CD4-positive, alpha-beta T cell treated with Interleukin-21 for 1 hour (primary cell): Measurements from ENCODE around the gene HERPUD1.
"Not testable (repeated sequence)": the region's sequence is repeated elsewhere in the genome, so short reads cannot be mapped to it uniquely, and the experiment has no call there.

ENCODE experiments used
- DNase-seq: peaks from one replicate; pipeline ENCODE4 v3.0.0-alpha.2; 2020

HERPUD1 gene

DNA sequence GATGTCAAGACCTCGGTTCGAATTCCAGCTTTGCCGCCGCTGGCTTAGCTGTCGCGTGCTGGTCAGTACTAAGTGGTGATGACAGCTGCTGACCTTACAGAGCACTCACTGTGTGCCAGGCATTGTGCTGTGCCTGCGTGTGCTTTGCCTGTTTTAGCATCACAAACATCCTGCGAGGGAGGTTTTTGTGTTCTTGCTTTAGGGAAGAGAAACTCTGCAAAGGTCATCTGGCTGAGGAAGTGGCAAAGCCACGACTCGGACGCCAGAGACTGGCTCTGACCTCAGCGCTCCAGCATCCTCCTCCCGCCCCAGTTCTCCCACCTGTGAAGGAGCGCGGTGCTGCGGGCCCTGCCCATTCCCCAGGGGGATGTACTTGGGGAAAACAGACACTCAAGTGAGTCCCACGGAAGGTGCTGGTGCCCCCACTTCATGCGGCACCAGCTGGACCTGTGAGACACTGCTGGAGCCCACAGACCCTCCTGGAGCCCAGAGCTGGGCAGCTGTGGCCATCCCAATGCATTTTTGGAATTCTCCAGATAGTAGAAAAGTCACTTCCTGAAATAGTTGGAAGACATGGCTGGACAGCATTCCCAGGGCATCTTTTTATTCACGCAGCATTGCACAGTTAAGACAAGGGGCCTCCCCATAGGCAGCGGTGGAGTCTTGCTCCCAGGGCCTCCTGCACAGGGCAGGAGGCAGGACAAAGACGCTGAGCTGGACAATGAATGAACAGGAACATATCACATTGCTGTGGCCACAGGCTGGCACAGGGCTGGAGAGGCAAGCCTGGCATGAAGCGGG, 20.0 kb upstream of the HERPUD1 start:
- DNase-seq = no peak

DNA sequence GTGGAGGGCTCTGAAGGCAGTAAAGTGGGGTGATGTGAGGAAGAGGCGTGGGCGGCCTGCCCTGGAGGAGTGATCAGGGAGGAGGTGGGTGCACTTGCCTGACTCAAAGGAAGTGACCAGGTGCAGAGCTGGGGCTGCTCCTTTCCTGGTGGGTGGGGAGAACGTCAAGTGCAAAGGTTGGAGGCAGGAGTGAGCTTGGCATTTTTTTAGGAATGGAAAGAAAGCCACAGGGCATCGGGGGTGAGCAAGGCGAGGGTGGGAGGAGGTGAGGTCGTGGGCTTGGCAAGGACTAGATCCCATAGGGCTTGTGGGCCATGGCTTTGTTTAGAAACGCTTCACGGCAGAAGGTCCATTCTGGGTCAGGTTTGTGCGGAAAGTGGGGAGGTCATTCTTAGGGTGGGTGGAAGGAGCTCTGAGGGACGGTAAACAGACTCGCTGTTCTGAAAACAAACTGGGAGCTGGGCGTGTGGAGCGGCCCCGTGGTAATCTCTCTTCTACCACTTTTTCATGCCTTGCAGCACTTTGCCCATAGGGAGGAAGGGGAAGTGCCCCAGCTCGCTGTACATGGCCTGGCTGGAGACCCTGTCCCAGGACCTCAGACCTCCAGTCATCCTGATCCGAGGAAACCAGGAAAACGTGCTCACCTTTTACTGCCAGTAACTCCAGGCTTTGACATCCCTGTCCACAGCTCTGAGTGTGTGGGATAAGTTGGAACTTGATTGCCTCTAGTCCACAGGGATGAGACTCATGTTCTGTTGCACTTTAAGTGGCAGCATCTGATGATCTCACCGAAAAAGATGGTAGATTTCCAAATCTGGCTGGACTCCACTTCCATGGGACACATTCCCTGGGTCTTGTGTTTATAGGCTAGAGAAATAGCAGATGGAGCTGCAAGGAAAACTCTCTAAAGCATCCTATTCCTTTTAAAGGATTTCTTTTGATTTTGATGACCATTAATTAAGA, 18.9 kb upstream of the HERPUD1 start:
- no peak for DNase-seq

DNA sequence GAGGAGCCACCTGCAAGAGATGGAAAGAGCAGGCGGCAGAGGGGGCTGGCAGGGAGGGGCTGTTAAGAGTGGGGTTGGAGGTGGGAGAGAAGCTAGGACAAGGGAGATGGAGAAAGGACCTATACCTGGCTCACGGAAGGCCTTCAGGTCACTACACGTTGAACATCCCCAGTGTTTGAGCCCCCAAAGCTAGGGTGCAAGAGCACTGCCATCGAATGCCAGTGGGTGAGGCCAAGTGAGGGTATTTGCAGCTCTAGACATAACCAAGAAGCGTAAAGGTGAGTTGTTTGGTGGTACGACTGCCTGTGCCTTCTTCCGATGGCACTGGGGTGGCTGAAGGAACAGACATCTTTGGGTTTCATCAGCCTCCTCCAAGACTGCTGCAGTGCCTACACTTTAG, 17.0 kb upstream of the HERPUD1 start:
- DNase-seq = no peak

DNA sequence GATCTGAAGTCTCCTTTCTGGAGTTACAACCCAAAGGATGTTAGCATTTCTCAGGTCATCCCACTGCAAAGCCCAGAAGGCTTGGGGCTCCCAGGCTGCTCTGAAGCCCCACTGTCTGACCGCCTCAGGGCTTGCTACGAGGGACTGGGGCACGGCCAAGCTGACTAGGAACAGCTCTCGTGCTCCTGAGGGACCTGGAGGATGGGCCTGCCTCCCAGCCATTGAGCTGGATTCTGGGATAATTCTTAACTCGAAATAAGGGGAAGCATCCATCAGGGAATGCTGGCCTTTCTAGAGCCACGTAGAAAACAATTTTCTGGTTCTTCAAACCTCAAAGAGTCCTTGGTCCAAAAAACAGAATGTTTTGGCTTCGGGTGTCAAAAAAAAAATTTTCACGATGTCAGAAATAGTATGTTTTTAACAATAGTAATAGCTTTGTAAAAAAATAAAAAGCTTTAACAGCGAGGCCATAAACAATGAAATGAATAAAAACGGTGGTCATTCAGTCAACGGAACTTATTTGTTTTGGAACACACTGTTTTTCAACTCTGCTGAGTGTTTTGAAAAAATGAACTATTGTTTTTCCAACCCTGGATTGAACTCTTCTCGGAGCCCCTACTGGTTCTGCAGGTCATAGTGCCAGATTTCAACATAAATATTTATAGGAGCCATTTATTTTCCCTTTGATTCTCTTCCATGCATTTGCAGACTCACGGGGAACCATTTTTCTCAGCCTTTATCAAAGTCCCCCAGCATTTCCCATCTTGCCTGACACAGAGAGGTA, 16.4 kb upstream of the HERPUD1 start:
- DNase-seq = no peak

DNA sequence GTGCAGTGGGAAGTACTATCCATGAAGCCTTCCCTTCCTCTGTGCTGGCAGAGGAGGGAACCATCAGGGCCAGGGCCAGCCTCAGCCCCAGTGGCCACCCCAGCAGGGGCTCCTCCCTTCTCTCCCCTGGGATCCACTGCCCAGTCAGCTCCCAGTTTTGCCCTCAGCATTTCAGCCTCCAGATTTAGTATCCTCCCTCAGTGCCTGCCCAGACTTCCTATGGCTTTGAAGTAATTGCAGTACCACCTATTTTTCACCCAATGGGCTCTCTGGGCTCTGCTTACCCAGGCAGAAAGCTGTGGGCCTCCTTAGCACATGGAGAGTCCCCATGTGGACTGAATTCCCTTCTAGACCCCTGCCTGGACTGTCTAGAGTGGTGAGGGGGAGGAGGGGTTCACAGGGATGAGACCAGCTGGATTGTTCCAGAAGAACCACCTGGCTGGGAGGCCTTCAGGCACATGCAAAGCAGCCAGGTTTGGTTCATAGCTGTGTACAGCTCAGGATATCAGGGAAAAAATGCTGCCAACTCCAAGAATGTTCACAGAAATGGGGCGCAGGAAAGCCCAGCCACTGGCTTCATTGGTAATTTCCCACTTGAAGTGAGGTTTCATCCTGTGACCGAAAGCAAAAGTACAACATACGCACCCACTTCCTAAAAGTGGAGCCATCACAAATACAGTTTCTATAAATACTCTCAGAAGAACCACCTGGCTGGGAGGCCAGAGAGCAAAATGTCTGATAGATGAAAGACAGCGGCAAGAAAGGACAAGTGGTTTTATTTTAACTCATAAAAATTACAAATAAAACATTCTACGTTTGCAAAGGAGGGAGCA, 15.2 kb upstream of the HERPUD1 start:
- DNase-seq = peak; percentile 64

DNA sequence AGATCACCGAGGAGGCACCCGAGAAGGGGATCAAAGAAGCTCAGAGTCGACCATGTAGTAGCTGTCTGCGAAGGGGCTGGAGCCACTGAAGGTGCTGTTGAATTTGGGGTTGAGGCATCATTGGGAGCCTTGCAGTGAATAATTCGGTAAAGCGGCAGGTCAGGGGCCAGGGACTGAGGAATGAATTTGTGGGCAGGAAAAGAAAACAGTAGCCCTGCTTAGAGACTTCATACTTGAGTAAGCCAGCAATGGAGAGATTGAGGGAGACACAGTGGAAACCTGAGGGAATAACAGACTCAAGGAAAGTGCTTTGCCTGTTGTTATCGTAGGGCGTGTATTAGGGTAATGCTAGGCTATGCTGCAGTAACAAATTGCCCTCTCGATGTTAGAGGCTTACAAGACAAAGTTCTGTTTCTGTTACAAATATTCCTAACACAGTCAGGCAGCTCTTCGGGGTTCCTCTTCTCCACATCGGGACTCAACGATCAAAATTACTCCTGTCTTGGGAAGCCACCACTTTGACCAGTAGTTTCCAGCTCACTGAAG, 13.4 kb upstream of the HERPUD1 start:
- DNase-seq = no peak

DNA sequence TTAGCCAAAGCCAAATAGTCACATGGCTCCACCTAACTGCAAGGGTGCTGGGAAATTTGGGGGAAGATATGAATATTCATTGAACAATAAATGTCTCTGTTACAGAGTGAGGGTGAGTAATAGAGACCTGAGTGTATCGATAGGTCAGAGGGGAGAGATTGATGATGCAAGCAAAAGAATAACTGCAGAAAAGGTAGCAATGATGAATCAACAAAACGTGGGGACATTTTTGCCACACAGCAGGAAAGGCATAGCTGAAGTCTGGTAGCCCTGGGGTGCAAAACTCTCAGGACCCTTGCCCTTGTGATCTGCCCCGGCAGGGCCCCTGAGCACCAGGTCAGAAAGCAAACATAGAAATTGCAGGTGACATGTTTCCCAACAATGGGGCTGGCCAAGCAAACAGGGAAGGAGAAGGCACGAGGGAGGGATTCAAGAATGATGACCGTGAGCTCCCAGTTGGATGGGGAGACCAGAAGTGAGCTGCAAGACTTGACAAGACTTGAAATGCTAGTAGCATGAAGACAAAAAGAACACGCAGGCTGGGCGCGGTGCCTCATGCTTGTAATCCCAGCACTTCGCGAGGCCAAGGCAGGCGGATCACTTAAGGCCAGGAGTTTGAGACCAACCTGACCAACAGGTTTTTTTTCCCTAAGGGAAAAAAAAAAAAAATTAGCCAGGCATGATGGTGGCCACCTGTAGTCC, 12.7 kb upstream of the HERPUD1 start:
- no peak for DNase-seq

DNA sequence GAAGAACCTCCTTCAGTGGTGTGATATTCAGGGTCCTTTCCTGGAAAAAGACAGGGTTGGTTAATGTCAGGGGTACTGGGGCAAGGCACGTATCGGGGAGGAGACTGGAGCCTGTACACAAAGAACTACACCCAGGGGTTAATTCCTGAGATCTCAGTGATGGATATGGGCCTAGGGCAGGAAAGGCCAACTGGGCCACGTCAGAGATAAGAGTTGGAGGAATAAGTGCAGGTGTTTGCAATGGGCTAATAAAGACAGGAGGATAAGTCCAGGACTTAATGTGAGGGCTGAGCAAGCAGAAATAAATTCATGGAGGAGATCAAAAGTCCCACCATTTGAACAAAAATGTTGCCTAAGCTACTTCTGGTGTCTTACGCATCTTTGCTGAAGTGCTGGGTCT, 10.4 kb upstream of the HERPUD1 start:
- DNase-seq = no peak

DNA sequence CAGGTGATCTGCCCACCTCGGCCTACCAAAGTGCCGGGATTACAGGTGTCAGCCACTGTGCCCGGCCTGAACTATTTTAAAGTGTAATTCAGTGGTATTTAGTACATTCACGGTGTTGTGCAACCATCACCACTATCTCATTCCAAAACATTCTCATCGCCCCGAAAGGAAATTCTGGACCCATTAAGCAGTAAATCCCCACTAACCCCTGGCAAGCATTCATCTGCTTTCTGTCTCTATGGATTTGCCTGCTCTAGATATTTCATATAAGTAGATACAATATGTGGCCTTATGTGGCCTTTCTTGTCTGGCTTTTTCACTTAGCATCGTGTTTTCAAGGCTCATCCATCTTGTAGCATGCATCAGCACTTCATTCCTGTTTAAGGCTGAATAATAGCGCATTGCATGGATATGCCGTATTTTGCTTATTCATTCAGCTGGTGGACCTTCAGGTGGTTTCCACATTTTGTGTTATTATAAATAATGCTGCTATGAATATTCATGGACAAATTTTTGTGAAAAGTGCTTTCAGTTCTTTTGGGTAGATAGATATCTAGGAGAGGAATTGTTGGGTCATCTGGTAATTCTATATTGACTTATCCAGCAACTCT, 8.4 kb upstream of the HERPUD1 start:
- no peak for DNase-seq

DNA sequence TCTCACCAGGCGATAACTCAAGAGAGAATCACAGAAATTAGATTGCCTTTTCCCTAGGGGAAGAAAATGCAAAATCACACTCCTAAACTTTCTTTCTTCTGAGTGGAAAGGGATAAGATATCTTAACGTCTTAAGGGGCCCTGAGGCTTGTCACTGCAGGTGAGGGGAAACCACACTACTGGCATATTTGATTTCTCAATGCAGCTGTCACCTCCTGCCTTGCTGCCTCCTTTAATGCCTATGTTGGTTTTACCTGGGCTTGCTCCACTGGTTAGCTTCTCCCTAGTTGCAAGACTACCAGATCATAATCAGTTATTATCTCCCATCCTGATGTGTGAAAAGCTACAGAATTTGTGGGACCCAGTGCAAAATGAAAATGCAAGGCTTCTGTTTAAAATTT, 4.5 kb upstream of the HERPUD1 start:
- DNase-seq = no peak

DNA sequence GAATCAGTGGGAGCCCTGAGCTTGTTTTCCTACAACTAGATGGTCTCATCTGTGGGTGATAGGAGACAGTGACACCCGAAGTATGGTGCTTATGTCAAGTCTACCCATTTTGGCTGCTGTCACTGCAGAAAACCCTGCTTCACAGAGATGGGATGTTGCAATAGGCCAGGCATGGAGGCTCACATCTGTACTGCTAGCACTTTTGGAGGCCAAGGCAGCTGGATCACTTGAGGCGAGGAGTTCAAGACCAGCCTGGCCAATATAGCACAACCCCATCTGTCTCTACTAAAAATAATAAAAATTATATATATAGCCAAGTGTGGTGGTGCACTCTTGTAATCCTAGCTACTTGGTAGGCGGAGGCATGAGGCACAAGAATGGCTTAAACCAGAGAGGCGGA, 2.3 kb upstream of the HERPUD1 start:
- no peak for DNase-seq

DNA sequence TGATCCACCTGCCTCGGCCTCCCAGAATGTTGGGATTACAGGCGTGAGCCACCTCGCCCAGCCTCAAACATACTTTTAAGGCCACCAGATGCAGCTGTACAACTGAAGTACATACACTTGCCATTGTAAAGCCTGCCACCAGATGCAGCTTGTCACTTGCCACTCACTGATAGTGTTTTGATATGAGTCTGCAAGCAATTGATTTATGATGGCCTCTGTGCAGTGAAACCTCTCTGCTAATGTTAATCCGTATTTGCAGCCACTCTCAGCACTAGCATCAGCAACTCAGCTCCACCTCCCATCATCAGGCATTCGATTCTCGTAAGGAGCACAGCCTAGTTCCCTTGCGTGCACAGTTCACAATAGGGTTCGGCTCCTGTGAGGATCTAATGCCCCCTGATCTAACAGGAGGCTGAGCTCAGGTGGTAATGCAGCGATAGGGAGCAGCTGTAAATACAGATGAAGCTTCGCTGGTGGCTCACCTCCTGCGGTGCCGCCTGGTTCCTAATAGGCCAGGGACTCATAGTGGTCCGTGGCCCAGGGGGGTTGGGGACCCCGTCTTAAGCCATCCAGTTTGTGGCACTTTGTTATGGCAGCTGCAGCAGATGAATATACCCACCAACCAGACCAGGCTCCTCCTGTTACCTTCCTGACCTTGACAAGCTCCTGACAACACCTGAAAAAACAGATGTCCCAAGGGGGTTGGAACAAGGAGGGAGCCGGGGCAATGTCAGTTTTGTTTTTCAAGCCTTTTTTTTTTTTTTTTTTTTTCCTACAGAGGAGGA, 1.3 kb upstream of the HERPUD1 start:
- DNase-seq = no peak

DNA sequence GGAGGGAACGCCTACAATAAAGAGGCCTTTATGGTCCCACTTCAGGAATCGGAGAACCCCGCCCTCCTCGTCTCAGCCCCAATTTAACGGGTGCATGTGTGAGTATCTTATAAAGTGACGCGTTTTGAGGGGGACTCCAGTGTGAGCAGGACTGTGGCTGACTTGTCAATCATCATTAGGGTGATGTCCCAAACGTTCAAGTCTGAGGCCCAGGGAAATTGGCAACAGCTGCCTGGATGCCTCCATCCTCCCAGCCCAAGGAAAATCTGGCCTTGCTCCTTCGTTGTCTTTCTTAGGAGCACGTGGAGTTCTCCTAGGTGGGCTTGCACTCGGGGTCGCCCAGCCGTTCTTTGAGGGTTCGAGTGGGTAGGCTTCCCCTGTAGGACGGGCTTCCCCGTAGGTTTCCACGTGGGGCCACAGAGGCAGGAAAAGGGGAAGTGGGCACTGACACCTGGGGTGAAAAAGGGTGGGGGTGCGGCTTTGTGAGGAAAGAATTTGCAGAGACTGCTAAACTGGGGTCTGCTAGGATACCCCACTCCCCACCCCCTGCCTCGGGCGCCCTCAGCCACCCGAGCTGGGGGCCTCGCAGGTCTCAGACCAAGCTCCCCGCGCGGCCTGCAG, 561 bp upstream of the HERPUD1 start:
- DNase-seq = no peak

DNA sequence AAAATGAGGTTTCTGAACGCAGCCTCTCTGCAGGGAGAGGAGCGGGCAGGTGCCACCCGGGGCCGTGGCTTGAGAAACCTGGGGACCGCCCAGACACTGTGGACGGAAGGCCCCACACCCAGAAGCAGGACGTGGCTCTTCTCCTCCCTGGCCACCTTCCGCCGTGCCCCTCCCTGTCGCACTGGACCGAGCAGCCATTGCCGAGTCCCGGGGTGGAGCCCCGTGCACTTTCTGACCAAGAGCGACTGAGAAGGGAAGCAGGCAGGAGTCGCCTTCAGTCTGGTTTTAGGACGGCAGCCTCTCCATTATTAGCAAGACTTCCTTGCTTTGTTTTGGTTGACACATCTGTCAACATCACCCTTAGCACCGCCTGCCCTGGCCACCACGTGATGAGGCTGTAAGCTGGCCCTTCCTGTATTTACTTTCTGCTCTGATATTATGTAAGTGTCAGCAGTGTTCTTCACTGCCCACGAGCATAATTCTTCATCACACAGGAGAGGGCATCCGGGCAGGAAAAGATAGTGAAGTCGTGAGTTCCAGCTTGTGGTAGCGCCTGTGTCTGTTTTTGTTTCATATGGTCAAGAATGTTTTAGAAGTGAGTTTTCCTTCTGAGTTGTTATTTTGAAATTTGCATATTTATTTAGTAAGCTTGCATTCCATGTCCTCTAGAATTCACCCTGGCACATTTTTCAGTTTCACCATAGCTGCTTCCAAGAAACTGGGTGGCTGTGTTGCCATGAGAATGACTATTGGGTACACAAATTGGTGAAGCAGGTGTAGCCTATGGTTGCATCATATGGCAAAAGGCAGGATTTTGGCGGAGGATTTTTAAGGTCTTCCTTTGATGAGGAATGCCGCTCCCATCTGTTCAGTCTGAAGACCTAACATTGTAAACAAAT, 1.0 kb downstream of the HERPUD1 start:
- peak; percentile 55 for DNase-seq

DNA sequence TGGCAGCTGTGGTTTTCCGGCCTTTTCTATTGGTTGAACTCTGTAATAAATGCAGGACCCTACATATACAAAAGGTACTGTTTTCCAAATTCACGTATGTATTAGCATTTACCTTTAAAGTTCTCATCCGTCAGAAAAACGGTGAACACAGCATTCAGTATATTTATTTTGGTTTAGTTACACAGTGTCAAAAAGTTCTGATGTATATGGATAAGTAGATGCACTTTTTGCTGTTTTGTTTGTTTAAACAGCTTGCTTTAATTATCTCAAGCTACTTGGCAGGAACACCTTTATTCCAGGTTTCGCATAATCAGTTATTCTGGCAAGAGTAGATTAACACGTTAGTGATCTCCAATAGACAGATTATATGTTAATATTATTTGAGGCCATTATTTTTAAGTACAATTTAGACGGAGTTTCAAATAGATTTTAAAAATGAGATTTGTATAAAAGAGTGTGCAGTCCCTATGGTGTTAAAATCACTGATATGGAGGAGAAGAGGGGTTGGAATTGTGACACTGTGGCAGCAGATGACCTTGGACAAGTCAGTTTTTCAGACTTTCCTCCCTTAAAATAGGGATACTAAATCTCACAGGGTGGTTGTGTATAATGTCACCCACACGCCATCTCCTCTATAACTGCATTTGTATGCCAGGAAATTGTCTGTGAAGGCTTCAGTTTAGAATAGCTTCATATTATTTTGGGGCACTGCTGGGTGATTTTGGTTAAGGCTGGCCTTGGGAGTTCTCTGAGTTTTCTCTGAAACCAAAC, 2.1 kb downstream of the HERPUD1 start:
- DNase-seq = no peak

DNA sequence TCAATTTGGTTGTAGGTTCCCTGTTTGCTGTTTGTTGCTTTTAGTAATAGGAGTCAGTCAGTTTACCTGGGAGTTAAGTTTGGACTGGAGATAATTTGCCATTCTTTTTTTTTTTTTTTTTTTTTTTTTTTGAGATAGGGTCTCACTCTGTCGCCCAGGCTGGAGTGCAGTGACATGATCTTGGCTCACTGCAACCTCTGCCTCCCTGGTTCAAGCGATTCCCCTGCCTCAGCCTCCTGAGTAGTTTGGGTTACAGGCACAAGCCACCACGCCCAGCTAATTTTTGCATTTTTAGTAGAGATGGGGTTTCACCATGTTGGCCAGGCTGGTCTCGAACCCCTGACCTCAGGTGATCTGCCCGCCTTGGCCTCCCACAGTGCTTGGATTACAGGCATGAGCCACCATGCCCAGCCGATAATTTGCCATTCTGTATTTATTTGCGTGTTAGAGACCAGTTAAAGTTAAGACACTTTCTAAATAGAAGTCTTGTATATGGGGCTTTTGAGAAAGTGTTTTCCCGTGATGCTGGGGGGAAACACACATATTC, 2.7 kb downstream of the HERPUD1 start:
- not testable (repeated sequence) for DNase-seq

DNA sequence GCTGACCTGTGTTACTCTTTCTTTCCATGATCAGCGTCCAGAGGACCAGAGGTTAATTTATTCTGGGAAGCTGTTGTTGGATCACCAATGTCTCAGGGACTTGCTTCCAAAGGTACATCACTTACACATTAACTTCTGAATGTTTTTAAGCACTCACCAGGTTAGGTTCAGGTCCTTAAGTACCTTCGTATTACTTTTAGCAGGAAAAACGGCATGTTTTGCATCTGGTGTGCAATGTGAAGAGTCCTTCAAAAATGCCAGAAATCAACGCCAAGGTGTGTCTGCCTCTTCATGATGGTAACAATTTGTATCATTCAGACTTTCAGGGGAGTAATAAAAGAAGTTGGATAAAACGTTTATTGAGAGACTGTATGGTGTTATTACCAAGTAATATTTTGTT, 3.3 kb downstream of the HERPUD1 start:
- no peak for DNase-seq
